Astrocyte (in vitro differentiated cells and primary cell): ENCODE measurements around the gene PPIA. TPM values are rescaled to one million over a fixed set of nuclear protein-coding genes. Genes with fewer than 3 reads are reported as not detected.

Experiments
- DNase-seq: peaks from one replicate; pipeline ENCODE4 v3.0.0-alpha.2; 2010; ENCODE audit warnings: low read depth
- FAIRE-seq: peaks from 2 replicates; lab custom pipeline; 2011; peaks lifted over from hg19 to GRCh38; lab: Jason Lieb, UNC
- H2AFZ ChIP-seq: 2 replicates; pipeline ENCODE4 v1.6.0; 2012; ENCODE audit warnings: low read depth, low read length, inconsistent platforms
- H3K27ac ChIP-seq: 2 replicates; pipeline ENCODE4 v1.5.1; 2011; ENCODE audit warnings: low read depth, low read length, inconsistent platforms
- H3K27me3 ChIP-seq: 2 replicates; pipeline ENCODE4 v1.6.0; 2011; ENCODE audit warnings: low read length, inconsistent platforms; ENCODE audit not compliant: insufficient read depth
- H3K36me3 ChIP-seq: 2 replicates; pipeline ENCODE4 v1.5.1; 2011; ENCODE audit warnings: low read length, inconsistent platforms; ENCODE audit not compliant: insufficient read depth
- H3K4me1 ChIP-seq: 2 replicates; pipeline ENCODE4 v1.5.1; 2011; ENCODE audit warnings: low read length, inconsistent platforms; ENCODE audit not compliant: insufficient read depth
- H3K4me2 ChIP-seq: 2 replicates; pipeline ENCODE4 v1.6.0; 2012; ENCODE audit warnings: low read length, inconsistent platforms
- H3K4me3 ChIP-seq: 2 replicates; pipeline ENCODE4 v1.5.1; 2011; ENCODE audit warnings: low read depth, mild to moderate bottlenecking, low read length, inconsistent platforms; ENCODE audit not compliant: insufficient read depth
- H3K79me2 ChIP-seq: 2 replicates; pipeline ENCODE4 v1.6.0; 2012; ENCODE audit warnings: mild to moderate bottlenecking, low read length, inconsistent platforms; ENCODE audit not compliant: insufficient read depth
- H3K9ac ChIP-seq: 2 replicates; pipeline ENCODE4 v1.6.0; 2012; ENCODE audit warnings: mild to moderate bottlenecking, low read length, inconsistent platforms
- H3K9me3 ChIP-seq: 2 replicates; pipeline ENCODE4 v1.5.1; 2012; ENCODE audit warnings: low read depth, mild to moderate bottlenecking, low read length, inconsistent platforms; ENCODE audit not compliant: insufficient read depth
- H4K20me1 ChIP-seq: 2 replicates; pipeline ENCODE4 v1.6.0; 2012; ENCODE audit warnings: low read length, inconsistent platforms; ENCODE audit not compliant: insufficient read depth
- H3K27ac Mint-ChIP-seq: one replicate; pipeline ENCODE4 v1.8.0; 2021; ENCODE audit warnings: mild to moderate bottlenecking, mixed read lengths; ENCODE audit not compliant: unreplicated experiment
- H3K27me3 Mint-ChIP-seq: one replicate; pipeline ENCODE4 v1.8.0; 2021; ENCODE audit warnings: low read depth, mixed read lengths; ENCODE audit not compliant: unreplicated experiment
- H3K36me3 Mint-ChIP-seq: one replicate; pipeline ENCODE4 v1.8.0; 2021; ENCODE audit warnings: low read depth, mixed read lengths; ENCODE audit not compliant: unreplicated experiment
- H3K4me1 Mint-ChIP-seq: one replicate; pipeline ENCODE4 v1.8.0; 2021; ENCODE audit warnings: low read depth, mixed read lengths; ENCODE audit not compliant: unreplicated experiment
- H3K4me3 Mint-ChIP-seq: one replicate; pipeline ENCODE4 v1.8.0; 2021; ENCODE audit warnings: mild to moderate bottlenecking, moderate library complexity, mixed read lengths; ENCODE audit not compliant: unreplicated experiment
- H3K9me3 Mint-ChIP-seq: one replicate; pipeline ENCODE4 v1.8.0; 2021; ENCODE audit warnings: mild to moderate bottlenecking, mixed read lengths; ENCODE audit not compliant: unreplicated experiment
- CTCF ChIP-seq: IDR thresholded peaks from 2 replicates; pipeline ENCODE4 v1.5.1; 2011; ENCODE audit warnings: low read depth, mild to moderate bottlenecking, inconsistent platforms, low read length, moderate library complexity; ENCODE audit not compliant: insufficient read depth
- EZH2 ChIP-seq: IDR thresholded peaks from 2 replicates; pipeline ENCODE4 v1.6.1; 2012; ENCODE audit warnings: mild to moderate bottlenecking, low read length, inconsistent platforms; ENCODE audit not compliant: insufficient read depth
- total RNA-seq: library from RNA; stranded (reverse); gene quantifications from 2 replicates; pipeline ENCODE4 v1.2.1, GENCODE V29; 2021

The PPIA gene
- total RNA-seq, 1 donor from 2014 or later, result 1,628 TPM

DNA sequence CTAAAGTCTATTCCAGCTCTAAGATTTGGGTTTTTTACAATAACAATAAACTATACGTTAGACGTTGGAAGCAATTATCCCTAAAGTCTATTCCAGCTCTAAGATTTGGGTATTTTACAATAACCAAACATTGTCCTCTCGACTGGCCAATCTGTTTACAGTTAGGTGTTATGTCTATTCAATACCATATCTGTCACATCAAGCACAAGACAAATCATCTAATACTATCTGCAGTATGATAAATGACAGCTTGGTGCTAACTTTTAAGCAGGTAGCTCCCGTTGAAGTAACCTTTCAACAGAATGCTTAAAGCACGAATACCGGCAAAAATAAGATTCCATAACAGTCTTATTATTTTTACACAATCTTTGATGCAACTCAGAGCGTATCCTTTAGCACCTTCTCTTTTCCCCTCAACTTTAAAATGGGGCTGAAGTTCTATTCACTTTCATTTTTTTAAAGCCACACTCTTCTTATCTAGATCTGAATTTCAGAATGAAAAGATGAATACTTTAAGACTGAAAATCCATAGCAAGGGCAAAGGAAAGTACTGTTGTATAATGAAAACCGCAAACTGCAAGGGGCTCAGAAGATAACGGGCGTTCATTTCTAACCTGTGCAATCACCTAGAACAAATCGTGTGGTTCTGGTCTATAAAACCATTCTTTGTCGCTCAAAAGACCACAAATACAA lies 50.5 kb downstream of the PPIA start:
- Histone ChIP-seq H3K79me2 (peaks cover 56% of the 10 kb centered on the region), H3K9me3 (no peaks in the 10 kb centered on the region), H3K4me1 (peaks cover 16% of the 10 kb centered on the region), H3K36me3 (no peaks in the 10 kb centered on the region), H4K20me1 (peaks cover 47% of the 10 kb centered on the region), H3K27me3 (no peaks in the 10 kb centered on the region), H3K27ac (peak overlapping the region; percentile 86), H3K4me3 (peak overlapping the region; percentile 100), H3K4me2 (peak overlapping the region; percentile 93), H3K9ac (peak overlapping the region; percentile 96), H2AFZ (peak overlapping the region; percentile 59)
- Mint-ChIP-seq H3K27me3 (no peaks in the 10 kb centered on the region), H3K27ac (peak overlapping the region; percentile 97), H3K4me3 (peak overlapping the region; percentile 95), H3K9me3 (no peaks in the 10 kb centered on the region), H3K4me1 (peaks cover 8% of the 10 kb centered on the region), H3K36me3 (no peaks in the 10 kb centered on the region)
- FAIRE-seq (no peak), DNase-seq (no peak)
- TF ChIP-seq EZH2 (no peak), CTCF (no peak)

GRCh38 chr7:44847509-44847919 lies 51.0 kb downstream of the PPIA start:
- no peaks in the 10 kb centered on the region for H3K27me3 Mint-ChIP-seq
- H4K20me1 ChIP-seq, result peaks cover 44% of the 10 kb centered on the region
- FAIRE-seq, result no peak

More at GRCh38 chr7:44847509-44847919, 51.0 kb downstream of the PPIA start:
- TF ChIP-seq EZH2 (no peak), CTCF (peak; percentile 55)
- H3K4me2 ChIP-seq, result peak overlapping the region; percentile 93
- peaks cover 16% of the 10 kb centered on the region for H3K4me1 ChIP-seq
- peak overlapping the region; percentile 95 for H3K4me3 Mint-ChIP-seq
- peaks cover 50% of the 10 kb centered on the region for H3K79me2 ChIP-seq
- H3K9ac ChIP-seq, result peak overlapping the region; percentile 96
- no peaks in the 10 kb centered on the region for H3K9me3 Mint-ChIP-seq
- peak overlapping the region; percentile 86 for H3K27ac ChIP-seq
- H3K36me3 ChIP-seq, result no peaks in the 10 kb centered on the region
- peak overlapping the region; percentile 59 for H2AFZ ChIP-seq
- peak; percentile 87 for DNase-seq
- no peaks in the 10 kb centered on the region for H3K27me3 ChIP-seq
- peaks cover 8% of the 10 kb centered on the region for H3K4me1 Mint-ChIP-seq
- no peaks in the 10 kb centered on the region for H3K9me3 ChIP-seq
- peak overlapping the region; percentile 97 for H3K27ac Mint-ChIP-seq
- H3K36me3 Mint-ChIP-seq, result no peaks in the 10 kb centered on the region
- peak overlapping the region; percentile 100 for H3K4me3 ChIP-seq
